NT2/D1 (cell line): ENCODE results near the gene LAMC1.
A peak's percentile ranks its signal among the peaks of the same experiment; 100 is the strongest.

ENCODE experiments used
- DNase-seq: peaks from one replicate; pipeline ENCODE4 v3.0.0-alpha.2; 2011; ENCODE audit warnings: low read depth, low spot score
- H3K27me3 ChIP-seq: 2 replicates; pipeline ENCODE4 v1.6.0; 2011; ENCODE audit warnings: mild to moderate bottlenecking; ENCODE audit not compliant: insufficient read length, insufficient read depth
- H3K36me3 ChIP-seq: 2 replicates; pipeline ENCODE4 v1.6.1; 2011; ENCODE audit warnings: mild to moderate bottlenecking, low read length, mixed read lengths; ENCODE audit not compliant: insufficient read depth, insufficient read length
- H3K4me1 ChIP-seq: 2 replicates; pipeline ENCODE4 v1.5.1; 2011; ENCODE audit not compliant: insufficient read depth, insufficient read length
- H3K4me3 ChIP-seq: 2 replicates; pipeline ENCODE4 v1.5.1; 2011; ENCODE audit warnings: low read depth; ENCODE audit not compliant: insufficient read length
- H3K9ac ChIP-seq: 2 replicates; pipeline ENCODE4 v1.6.0; 2011; ENCODE audit warnings: low read depth; ENCODE audit not compliant: insufficient read length
- H3K9me3 ChIP-seq: 2 replicates; pipeline ENCODE4 v1.5.1; 2011; ENCODE audit warnings: mild to moderate bottlenecking, low read length; ENCODE audit not compliant: insufficient read depth
- SUZ12 ChIP-seq: IDR thresholded peaks from 2 replicates; pipeline ENCODE4 v1.6.1; 2011; ENCODE audit not compliant: insufficient read length, insufficient read depth; ENCODE audit errors: extremely low read depth
- YY1 ChIP-seq: IDR thresholded peaks from 2 replicates; pipeline ENCODE4 v1.6.1; 2011; ENCODE audit not compliant: insufficient read length, insufficient read depth
- ZNF274 ChIP-seq: IDR thresholded peaks from 2 replicates; pipeline ENCODE4 v1.6.1; 2011; ENCODE audit warnings: mild to moderate bottlenecking, low read depth, low read length

The LAMC1 gene

DNA sequence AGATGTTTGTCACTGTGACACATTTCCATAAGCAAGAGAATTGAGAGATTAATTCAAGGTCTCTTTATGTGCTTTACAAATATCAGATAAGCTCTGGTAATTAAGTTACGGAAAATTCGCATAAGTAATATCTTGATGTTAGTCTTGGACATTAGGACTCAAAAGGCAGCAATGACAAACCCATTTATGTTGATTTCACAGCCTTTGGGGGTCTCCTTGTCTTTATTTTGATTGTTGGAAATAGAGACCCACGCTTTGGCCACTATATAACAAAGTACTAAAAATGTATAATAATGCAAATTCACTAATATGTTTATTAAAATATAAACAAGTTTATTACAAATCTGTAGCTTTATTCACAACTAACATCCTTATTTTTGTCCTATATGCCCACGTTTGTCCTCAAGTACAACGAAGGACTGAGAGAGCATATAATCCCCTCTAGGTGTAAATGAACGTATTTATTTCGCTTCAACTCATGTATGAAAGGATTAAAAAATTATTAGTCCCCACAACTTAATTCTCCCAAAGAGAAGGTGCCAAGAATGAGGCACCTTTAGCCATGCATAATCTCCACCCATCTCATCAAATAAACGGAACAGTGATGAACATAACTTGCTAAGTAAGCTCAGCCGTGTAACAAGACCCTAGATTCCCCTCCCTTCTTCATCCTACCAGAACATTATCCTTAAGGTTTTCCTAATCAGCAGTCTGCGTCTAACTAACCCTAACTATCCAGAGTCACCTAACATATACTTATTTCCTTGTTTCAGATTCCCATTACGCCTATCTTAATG is 1.6 kb upstream of the LAMC1 start:
- Histone ChIP-seq H3K4me1 (no peaks in the 10 kb centered on the region), H3K4me3 (peak overlapping the region; percentile 57), H3K27me3 (no peaks in the 10 kb centered on the region), H3K9me3 (no peaks in the 10 kb centered on the region), H3K9ac (peak overlapping the region; percentile 81), H3K36me3 (peaks cover 10% of the 10 kb centered on the region)
- TF ChIP-seq YY1 = no peak
- no peak for TF ChIP-seq ZNF274
- TF ChIP-seq SUZ12 = no peak
- no peak for DNase-seq

DNA sequence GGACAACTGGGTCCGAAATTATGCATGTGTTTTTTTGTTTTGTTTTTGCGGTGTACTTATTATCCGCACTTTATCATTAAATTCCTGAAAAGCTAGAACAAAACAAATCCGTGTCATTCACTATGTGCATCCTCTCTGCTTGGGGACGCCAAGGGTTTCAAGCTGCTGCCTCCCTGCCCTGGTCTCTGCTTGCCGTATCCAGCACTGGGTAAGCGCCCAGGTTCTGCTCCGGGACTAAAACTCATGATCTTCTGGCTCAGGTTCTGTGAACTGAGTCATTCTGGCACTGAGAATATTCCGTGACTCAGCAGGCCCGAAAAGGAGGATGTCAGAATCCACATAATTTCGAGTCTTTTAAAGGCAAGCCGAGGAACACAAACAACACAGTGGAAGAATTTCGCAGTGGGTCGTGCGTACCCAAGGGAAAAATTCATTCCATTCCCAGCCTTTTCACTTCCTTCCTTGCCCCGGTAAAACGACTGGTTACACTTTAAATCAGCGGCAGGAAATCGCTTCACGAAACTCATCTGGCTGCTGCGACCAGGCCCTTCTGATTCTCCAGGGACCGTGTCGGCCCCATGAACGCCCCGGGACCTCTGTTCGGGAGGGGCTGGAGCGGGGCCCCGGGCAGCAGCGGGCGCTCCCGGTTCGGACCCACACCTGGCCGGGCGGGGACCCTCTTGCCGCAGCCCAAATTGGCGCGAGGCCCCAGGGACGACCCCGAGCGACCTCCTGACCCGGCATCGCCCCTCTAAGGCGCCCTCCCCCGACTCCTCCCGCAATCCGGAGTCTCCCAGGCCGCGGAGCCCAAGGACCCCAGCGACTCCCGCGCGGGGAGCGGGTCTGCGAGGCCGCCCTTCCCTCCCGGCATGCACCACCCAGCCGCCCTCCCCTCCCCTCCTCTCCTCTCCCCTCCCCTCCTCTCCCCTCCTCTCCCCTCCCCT is 746 bp upstream of the LAMC1 start:
- no peaks in the 10 kb centered on the region for H3K4me1 ChIP-seq
- no peak for TF ChIP-seq YY1
- TF ChIP-seq SUZ12 = no peak
- H3K9ac ChIP-seq = peak overlapping the region; percentile 81
- H3K9me3 ChIP-seq = no peaks in the 10 kb centered on the region
- peak overlapping the region; percentile 57 for H3K4me3 ChIP-seq
- DNase-seq = peak; percentile 55
- H3K36me3 ChIP-seq = peaks cover 13% of the 10 kb centered on the region
- no peaks in the 10 kb centered on the region for H3K27me3 ChIP-seq

DNA sequence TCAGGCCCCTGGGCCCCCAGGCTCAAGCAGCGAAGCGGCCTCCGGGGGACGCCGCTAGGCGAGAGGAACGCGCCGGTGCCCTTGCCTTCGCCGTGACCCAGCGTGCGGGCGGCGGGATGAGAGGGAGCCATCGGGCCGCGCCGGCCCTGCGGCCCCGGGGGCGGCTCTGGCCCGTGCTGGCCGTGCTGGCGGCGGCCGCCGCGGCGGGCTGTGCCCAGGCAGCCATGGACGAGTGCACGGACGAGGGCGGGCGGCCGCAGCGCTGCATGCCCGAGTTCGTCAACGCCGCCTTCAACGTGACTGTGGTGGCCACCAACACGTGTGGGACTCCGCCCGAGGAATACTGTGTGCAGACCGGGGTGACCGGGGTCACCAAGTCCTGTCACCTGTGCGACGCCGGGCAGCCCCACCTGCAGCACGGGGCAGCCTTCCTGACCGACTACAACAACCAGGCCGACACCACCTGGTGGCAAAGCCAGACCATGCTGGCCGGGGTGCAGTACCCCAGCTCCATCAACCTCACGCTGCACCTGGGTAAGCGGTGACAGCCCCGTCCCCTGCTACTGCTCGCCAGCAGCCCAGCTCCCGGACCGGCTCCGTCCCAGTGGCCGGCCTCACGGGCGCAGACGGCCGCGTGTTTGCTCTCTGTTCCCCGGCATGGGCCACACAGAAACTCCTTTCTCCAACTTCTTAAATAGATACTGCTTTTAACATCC is 539 bp downstream of the LAMC1 start:
- H3K36me3 ChIP-seq = peaks cover 22% of the 10 kb centered on the region
- H3K9me3 ChIP-seq = no peaks in the 10 kb centered on the region
- H3K4me1 ChIP-seq = peaks cover 2% of the 10 kb centered on the region
- H3K4me3 ChIP-seq = peak overlapping the region; percentile 97
- peak overlapping the region; percentile 95 for H3K9ac ChIP-seq
- no peaks in the 10 kb centered on the region for H3K27me3 ChIP-seq
- DNase-seq = peak; percentile 83
- TF ChIP-seq SUZ12 (no peak), ZNF274 (no peak), YY1 (no peak)

DNA sequence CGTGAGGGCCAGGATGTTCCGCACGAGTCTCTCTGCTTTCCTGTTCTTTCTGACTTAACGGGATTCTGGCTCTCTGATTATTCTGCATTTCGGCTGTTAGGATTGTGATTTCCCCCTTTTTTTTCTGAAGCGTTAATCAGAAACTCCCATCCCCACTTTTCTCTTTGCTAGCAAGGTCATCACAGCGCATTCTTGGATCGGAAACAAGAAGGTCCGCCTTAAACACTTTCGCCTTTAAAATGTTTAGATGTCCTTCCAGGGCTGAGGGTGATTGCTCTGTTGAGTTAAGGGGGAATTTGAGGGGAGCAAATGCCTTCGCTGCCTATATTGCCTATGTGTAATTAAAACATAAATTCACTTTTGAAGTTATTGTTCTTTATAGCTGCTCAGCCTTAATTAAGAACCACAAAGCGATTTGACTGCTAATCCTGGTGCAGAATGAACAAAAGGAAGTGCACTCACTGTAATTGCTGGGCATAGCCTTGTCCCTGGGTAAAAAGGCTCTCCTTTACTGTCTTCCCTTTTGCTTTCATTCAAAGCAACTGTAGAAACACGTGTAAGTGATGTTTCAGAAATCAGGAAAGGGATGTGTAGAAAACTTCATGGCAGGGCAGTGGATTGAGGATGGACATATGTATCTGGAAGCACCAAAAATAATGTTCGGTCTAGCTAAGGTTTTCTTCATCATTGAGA is 1.2 kb downstream of the LAMC1 start:
- TF ChIP-seq YY1 = no peak
- TF ChIP-seq SUZ12 = no peak
- TF ChIP-seq ZNF274 = no peak
- Histone ChIP-seq H3K9ac (peak overlapping the region; percentile 95), H3K36me3 (peaks cover 29% of the 10 kb centered on the region), H3K4me3 (peak overlapping the region; percentile 97), H3K9me3 (no peaks in the 10 kb centered on the region), H3K4me1 (peaks cover 9% of the 10 kb centered on the region), H3K27me3 (no peaks in the 10 kb centered on the region)
- DNase-seq = peak; percentile 20

DNA sequence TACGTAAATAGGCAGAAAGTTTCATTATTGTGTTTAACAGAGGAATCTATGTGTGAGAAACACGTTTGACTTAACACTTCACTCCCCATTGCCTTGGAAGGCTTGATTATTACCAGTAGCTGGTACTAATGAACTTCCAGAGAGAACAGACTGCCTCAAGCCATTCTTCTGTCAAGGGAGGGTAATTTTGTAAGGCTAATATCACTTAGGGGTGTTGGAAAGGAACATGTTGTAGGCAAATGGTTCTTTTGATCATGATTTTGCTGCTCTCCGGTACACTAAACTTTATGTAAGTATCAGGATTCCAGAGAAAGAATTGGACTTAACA is 1.8 kb downstream of the LAMC1 start:
- no peaks in the 10 kb centered on the region for H3K9me3 ChIP-seq
- H3K27me3 ChIP-seq = no peaks in the 10 kb centered on the region
- peak overlapping the region; percentile 97 for H3K4me3 ChIP-seq
- peak overlapping the region; percentile 95 for H3K9ac ChIP-seq
- TF ChIP-seq YY1 (no peak), SUZ12 (no peak), ZNF274 (no peak)
- peaks cover 11% of the 10 kb centered on the region for H3K4me1 ChIP-seq
- peaks cover 31% of the 10 kb centered on the region for H3K36me3 ChIP-seq
- DNase-seq = no peak

DNA sequence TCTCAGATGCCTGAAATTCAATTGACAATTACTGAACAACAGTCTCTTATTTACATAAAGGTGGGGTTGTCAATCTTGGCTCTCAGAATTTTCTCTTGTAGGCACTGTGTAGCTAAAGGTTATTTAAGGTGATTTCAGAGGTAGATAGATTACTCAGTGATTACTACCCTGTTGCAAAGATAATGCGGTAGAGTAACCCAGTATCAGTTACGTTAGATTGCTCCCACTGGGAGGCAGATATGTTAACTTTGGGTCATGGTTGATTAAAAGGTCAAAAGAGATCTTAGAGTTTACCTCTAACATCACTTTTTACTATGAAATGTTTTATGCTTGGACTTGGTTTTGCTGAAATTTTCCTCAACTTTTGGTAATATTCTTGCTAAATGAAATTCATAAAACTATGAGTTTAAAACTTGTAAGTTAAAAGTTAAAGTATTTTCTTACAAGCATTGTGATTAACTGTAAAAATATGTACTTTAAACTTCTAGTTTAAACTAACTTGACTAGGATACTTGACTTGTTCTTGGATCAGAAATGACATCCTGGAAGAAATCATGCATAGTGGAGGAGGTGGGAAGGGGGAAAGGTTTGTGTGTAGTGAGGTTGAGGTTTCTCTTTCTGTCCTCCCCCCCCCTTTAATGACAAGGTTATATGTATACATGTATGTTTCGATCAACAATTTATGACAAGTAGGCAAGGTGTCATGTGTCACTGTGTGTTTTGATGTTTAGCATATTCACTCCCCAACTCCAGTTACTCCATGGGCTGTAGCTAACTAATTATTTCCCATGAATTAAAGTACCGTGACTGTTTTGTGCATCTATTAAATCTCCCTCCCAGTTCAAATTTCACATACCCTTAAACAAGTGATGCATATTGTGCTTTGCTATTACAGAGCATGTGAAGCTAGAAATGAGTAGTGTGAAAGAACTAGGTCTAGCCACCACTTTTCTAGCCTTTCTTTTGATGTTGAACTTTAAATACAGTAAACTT is 2.9 kb downstream of the LAMC1 start:
- H3K4me1 ChIP-seq = peaks cover 11% of the 10 kb centered on the region
- H3K27me3 ChIP-seq = no peaks in the 10 kb centered on the region
- TF ChIP-seq SUZ12 (no peak), YY1 (no peak), ZNF274 (no peak)
- peak overlapping the region; percentile 97 for H3K4me3 ChIP-seq
- DNase-seq = no peak
- H3K9ac ChIP-seq = peak overlapping the region; percentile 43
- H3K36me3 ChIP-seq = peaks cover 35% of the 10 kb centered on the region
- no peaks in the 10 kb centered on the region for H3K9me3 ChIP-seq
